Measurements from ENCODE around the gene NRP1.

NRP1 gene

DNA sequence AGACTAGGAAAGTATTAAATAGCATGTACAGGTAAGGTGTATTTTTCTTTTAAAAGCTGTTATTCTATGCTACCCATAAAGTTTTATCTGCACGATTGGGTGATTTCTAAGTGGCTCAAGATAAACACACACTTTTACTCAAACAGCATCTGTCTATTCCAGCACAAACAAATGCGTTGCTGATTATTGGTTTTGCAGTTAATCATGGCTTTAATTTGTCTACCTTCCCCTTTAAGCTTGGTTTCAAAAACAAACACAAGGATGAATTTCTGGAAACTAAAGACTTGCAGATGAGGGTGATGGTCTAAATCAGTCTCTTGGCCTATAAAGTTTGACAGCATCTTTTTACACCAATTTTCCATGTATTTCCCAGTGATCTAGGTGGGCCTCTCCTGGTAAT, 94.2 kb downstream of the NRP1 start:
- Mint-ChIP-seq H3K4me3 (no peak overlapping the region), H3K36me3 (no peaks in the 10 kb centered on the region), H3K27me3 (no peaks in the 10 kb centered on the region), H3K9me3 (ENCODE audit: low read depth) (no peaks in the 10 kb centered on the region), H3K4me1 (ENCODE audit: low read depth) (peaks cover 10% of the 10 kb centered on the region), H3K27ac (no peak overlapping the region)

DNA sequence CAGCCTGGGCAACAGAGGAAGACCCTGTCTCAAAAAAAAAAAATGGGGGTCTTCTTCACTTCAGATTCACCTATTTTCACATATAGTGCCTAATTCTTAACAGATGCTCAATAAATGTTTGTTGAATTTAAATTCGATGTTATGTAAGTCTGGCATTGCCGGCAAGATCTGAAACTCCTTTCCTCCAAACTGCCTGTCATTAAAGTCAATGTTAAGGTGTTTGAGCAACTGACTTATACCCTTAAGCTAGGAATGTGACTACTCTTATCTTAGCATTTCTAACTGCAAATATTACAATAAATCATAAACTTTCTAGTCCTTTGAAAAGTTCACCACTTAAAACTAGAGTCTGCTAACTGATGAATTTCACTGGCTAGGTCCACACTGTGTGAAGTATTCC, 95.2 kb downstream of the NRP1 start:
- Mint-ChIP-seq H3K27ac (no peak overlapping the region), H3K36me3 (no peaks in the 10 kb centered on the region), H3K9me3 (ENCODE audit: low read depth) (no peaks in the 10 kb centered on the region), H3K4me1 (ENCODE audit: low read depth) (peaks cover 3% of the 10 kb centered on the region), H3K4me3 (no peak overlapping the region), H3K27me3 (no peaks in the 10 kb centered on the region)

DNA sequence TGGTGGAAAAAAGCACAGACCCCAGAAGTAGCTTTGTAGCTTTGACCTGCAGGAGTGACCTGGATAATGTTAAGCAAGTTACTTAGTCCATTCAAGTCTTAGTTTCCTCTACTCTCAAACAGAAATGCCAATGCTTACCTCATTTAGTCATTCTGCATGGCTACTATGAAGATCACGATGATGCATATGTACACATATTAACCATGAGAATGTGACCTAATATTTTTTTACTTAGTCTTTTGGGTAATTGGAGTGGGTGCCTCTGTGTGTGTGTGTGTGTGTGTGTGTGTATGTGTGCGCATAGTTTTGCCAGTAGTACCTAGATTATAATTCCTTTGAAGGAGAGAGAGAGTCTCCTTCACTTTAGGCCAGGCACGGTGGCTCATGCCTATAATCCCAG, 95.8 kb downstream of the NRP1 start:
- Mint-ChIP-seq H3K27ac (no peak overlapping the region), H3K9me3 (ENCODE audit: low read depth) (no peaks in the 10 kb centered on the region), H3K27me3 (no peaks in the 10 kb centered on the region), H3K4me1 (ENCODE audit: low read depth) (no peaks in the 10 kb centered on the region), H3K36me3 (no peaks in the 10 kb centered on the region), H3K4me3 (no peak overlapping the region)

DNA sequence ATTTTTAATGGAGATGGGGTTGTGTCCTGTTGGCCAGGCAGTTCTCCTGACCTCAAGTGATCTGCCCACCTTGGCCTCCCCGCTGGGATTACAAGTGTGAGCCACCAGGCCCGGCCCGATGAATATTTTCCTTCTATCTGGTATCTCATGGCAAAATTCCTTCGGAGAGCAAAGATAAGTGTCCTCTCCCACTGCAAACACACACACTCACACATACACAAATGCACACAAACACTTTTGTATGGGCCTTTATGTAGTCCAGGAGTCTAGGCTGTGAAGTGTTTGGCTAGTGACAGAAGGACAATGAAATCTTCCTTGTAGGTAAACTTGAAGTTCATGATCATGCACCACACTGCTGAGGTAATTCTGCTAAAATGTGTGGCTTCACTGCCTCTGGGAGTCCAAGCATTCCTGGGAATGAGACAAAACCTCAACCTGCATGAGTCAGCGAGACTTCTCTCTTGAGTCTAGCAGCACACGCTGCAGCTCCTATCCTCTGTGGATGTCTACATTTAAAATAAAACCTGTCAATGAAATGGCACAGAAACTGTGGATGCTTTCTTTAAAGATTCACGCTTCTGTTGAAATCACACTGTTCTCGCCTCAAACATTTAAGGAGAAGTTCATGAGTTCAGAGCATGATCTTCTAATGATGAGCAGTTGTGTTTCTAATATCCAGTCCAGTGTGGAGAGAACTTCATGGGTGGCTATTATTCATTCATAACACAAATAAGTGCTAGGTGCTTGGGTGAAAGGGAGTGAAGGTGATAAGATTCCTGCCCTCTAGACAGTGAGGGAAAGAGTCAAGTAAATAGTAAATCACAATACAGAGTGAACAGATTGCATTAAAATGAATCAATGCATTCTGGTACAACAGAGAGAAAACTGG, 96.5 kb downstream of the NRP1 start:
- H3K36me3 Mint-ChIP-seq: no peaks in the 10 kb centered on the region
- no peaks in the 10 kb centered on the region for H3K9me3 Mint-ChIP-seq (ENCODE audit: low read depth)
- H3K4me1 Mint-ChIP-seq (ENCODE audit: low read depth): no peaks in the 10 kb centered on the region
- no peak overlapping the region for H3K27ac Mint-ChIP-seq
- no peaks in the 10 kb centered on the region for H3K27me3 Mint-ChIP-seq
- H3K4me3 Mint-ChIP-seq: no peak overlapping the region

DNA sequence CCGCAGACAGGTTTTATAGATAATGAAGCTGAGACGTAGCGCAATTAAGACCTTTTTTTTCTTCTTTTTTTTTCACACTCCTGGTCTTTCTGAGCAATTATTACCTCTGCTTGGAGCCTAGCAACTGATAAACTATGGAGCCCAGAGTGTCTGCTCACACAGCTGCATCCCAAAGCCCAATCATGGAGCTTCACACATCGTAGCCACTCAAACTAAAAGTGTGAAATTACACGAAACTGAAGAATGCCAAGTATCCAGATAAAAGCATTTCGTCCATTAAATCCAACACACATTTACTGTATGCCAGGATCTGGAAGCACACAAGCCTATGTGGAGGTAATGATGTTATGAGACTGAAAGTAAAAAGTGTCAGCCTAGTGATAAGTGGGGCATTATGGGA, 97.6 kb downstream of the NRP1 start:
- H3K27ac Mint-ChIP-seq: no peak overlapping the region
- no peaks in the 10 kb centered on the region for H3K4me1 Mint-ChIP-seq (ENCODE audit: low read depth)
- no peaks in the 10 kb centered on the region for H3K27me3 Mint-ChIP-seq
- H3K36me3 Mint-ChIP-seq: no peaks in the 10 kb centered on the region
- H3K9me3 Mint-ChIP-seq (ENCODE audit: low read depth): no peaks in the 10 kb centered on the region
- no peak overlapping the region for H3K4me3 Mint-ChIP-seq

DNA sequence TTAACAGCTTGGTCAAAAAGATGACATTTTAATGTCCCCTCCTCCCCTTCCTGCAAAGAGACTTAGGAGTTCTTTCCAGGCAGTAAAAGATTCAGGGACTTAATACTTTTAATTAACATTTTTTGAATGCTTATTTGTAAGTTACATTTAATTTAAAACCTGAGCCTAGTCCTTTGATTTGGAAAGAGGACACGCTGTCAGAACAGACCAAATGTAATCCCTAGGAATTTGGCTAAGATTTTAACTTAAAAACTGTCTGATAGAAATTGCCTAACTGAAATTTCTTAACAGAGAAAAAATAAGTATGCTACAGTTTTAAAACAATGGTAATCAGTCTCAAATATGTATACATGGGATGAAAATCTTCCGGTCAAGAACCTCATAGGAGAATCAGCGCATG, 98.5 kb downstream of the NRP1 start:
- H3K27ac Mint-ChIP-seq: no peak overlapping the region
- H3K4me3 Mint-ChIP-seq: no peak overlapping the region
- H3K27me3 Mint-ChIP-seq: no peaks in the 10 kb centered on the region
- H3K9me3 Mint-ChIP-seq (ENCODE audit: low read depth): no peaks in the 10 kb centered on the region
- H3K36me3 Mint-ChIP-seq: no peaks in the 10 kb centered on the region
- H3K4me1 Mint-ChIP-seq (ENCODE audit: low read depth): no peaks in the 10 kb centered on the region

DNA sequence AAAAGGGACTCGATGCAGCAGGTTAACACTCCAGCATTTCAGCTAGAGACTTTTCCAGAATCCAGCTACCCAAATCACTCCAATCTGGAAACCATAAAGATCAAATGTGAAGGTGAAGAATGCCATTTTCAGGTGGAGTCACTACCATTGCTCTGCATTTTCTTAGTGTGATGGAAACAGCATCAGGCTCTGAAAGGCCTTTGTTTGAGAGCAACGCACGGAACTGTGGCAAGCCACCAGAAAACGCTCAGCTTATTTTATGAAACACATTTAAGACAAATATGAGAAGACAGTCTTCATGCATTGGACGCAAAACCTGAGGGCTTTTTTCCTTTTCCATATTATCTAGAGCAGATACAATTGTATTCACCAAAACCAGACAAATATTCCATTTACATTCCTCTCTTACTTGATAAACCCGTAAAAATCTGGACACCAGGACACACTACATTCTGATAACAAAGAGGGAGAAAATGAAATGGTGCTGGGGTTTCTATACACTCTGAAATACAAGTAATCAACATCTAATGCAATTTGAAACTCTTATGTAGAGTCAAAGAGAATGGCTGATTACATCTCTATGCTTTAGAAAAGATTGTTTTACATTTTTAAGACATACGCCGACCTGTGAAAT, 99.1 kb downstream of the NRP1 start:
- Mint-ChIP-seq H3K4me3 (no peak overlapping the region), H3K9me3 (ENCODE audit: low read depth) (no peaks in the 10 kb centered on the region), H3K27ac (no peak overlapping the region), H3K4me1 (ENCODE audit: low read depth) (no peaks in the 10 kb centered on the region), H3K27me3 (no peaks in the 10 kb centered on the region), H3K36me3 (no peaks in the 10 kb centered on the region)

DNA sequence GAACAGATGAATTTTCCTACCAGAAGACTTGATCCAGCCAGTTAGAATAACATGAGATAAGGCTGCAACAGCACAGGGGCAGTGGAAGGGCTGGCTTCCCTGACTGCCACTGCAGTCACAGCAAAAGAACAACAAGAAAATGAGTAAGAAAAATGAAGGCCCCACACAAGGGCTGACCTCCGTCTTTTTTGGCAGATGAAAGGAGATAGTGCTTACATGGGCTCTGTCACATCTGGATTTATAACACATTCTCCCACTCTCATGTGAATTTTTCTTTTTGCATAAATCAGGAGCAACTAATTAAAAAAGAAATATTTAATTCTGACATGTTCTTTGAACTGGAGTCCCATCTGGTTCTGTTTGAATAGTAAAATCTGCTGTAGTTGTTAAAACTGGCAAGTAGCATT, 99.6 kb downstream of the NRP1 start:
- no peaks in the 10 kb centered on the region for H3K9me3 Mint-ChIP-seq (ENCODE audit: low read depth)
- H3K36me3 Mint-ChIP-seq: no peaks in the 10 kb centered on the region
- H3K27me3 Mint-ChIP-seq: no peaks in the 10 kb centered on the region
- H3K4me3 Mint-ChIP-seq: no peak overlapping the region
- no peak overlapping the region for H3K27ac Mint-ChIP-seq
- H3K4me1 Mint-ChIP-seq (ENCODE audit: low read depth): no peaks in the 10 kb centered on the region

DNA sequence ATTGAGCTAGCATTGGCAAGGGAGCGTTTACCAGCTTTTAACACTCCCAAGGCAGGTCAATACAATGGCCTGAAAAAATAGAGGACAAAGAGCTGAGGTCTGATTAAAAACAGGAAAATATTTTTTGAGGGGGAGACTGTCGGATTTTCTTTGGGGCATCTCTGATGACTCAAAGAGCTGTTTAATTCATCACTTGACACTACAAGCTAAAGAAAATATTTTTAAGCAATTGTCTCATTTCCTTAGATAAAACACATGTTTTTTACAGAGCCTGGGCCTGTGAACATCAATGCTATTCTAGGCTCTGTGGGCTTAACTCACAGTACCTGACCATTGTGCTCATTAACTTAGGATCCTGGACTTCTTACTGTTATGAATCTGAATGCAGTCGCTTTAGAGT, 100.8 kb downstream of the NRP1 start:
- Mint-ChIP-seq H3K4me1 (ENCODE audit: low read depth) (no peaks in the 10 kb centered on the region), H3K36me3 (no peaks in the 10 kb centered on the region), H3K4me3 (no peak overlapping the region), H3K27ac (no peak overlapping the region), H3K27me3 (no peaks in the 10 kb centered on the region), H3K9me3 (ENCODE audit: low read depth) (no peaks in the 10 kb centered on the region)

DNA sequence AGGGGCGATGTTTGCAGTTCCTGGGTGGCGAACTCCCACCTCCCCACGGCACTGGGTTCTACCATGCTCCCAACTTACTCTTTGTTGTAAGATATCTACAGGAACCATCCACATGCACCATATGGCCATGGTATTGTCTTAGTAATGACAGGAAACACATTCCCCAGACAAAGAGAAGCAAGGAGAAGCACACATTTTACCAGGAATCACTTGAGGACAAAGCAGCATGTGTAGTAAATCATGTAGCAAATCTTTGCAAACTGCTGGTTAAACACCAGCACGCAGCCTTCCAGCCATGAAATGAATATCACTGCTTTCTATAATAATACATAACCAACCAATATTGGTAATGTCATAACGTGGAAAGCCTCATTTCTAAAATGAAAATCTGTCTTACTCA, 101.2 kb downstream of the NRP1 start:
- H3K36me3 Mint-ChIP-seq: no peaks in the 10 kb centered on the region

DNA sequence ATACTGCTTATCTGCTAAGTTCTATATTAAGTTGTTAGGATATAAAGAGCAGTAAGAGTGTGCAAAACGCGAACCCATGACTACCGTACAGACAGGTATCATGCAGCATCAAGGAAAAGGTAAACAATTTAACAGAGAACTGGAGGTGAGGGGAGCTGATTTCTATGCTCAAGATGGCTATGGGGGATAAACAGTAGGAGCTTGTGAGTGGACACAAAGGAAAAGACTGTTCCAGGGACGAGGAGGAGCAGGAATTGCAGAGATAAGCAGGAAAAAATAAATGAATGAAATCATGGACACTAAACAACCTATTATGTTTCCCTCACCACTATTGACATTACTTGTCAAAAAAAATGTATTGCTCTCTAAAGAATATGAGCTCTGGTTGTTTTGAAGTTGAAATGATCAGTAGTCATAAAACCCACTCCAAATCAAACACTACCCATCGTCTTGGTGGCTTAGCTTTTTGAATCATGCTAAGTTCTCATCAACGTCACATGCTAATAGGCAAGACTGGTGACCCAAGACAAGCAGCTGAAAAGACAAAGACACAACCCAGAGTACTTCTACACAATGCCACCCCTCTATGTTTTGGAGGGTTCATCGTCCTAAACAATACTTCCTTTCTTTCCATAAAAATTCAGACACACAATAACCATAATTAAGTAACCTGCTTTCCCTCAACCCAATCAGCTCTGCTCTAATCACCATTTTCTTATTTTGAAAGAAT, 102.7 kb downstream of the NRP1 start:
- Mint-ChIP-seq H3K4me1 (ENCODE audit: low read depth) (no peaks in the 10 kb centered on the region), H3K4me3 (no peak overlapping the region), H3K27me3 (no peaks in the 10 kb centered on the region), H3K9me3 (ENCODE audit: low read depth) (no peaks in the 10 kb centered on the region), H3K27ac (no peak overlapping the region), H3K36me3 (no peaks in the 10 kb centered on the region)

More for the DNA sequence above, 101.2 kb downstream of the NRP1 start:
- Mint-ChIP-seq H3K27ac (no peak overlapping the region), H3K4me3 (no peak overlapping the region), H3K27me3 (no peaks in the 10 kb centered on the region), H3K9me3 (ENCODE audit: low read depth) (no peaks in the 10 kb centered on the region), H3K4me1 (ENCODE audit: low read depth) (no peaks in the 10 kb centered on the region)

DNA sequence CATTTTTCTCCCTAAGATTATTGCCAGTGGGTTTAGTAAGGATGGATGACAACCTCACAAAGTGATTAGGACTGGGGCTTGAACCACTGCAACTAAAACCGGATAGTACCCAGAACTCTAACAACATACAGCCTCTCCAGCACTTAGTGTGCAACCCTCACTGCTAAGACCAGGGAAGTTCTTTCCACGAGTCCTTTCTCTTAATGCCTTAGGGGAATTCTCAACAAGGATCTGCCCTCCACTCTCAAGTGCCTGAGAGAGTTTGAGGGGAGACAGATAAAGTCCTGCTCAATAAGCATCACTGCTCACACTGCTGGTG, 104.6 kb downstream of the NRP1 start:
- Mint-ChIP-seq H3K4me1 (ENCODE audit: low read depth) (no peaks in the 10 kb centered on the region), H3K9me3 (ENCODE audit: low read depth) (no peaks in the 10 kb centered on the region), H3K27ac (no peak overlapping the region), H3K36me3 (peaks cover 4% of the 10 kb centered on the region), H3K27me3 (no peaks in the 10 kb centered on the region), H3K4me3 (no peak overlapping the region)

DNA sequence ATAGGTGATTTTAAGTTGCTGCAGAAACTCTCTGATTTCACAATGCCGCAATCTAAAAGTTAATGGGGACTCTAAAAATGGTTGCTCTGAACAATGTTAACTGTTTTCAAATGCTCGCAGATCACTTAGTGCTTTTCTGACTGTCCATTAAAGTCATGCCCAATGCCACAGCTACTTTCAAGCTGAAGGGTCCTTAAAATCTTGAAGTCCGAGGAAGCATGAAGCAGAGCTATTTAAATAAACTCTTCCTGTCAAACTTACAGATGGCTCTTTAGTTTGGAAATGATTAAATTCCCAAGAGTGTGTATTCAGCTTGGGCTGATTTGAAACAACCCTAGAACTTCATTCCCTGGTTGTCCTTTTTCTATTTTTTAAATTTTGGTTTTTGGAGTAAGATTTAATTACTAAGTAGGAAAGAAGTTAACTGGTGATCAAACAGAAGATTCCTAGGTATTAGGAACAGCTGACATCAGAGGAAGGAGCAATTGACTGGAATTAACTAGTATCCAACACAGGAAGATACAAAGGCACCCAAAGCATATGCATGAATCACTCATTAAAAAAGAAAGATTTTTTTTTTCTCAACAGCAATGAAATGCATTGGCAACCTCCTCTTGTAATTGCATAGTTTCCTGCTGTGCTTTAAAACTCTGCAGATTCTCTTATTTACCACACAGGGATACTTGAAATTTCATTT, 105.1 kb downstream of the NRP1 start:
- Mint-ChIP-seq H3K27ac (no peak overlapping the region), H3K4me1 (ENCODE audit: low read depth) (no peaks in the 10 kb centered on the region), H3K27me3 (no peaks in the 10 kb centered on the region), H3K4me3 (no peak overlapping the region), H3K36me3 (peaks cover 4% of the 10 kb centered on the region), H3K9me3 (ENCODE audit: low read depth) (no peaks in the 10 kb centered on the region)

DNA sequence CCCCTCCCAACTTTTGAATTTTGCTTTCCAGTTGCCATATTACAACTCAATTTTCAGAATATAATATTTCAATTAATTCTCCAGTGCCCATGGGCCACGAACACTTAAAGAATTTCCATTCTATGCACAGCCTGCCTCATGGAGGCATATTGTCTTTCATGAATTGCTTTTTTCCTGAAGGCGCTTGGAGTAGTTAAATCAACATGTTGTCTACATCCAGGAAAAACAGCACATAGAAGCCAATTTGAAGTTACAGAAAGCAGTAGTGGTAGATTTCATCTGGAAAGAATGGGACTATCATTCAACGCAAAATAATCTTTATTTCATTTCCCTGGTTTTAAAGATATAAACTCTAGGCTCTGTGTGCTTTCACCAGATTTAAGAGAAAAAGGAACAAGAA, 106.0 kb downstream of the NRP1 start:
- Mint-ChIP-seq H3K4me1 (ENCODE audit: low read depth) (no peaks in the 10 kb centered on the region), H3K27ac (no peak overlapping the region), H3K4me3 (no peak overlapping the region), H3K27me3 (no peaks in the 10 kb centered on the region), H3K9me3 (ENCODE audit: low read depth) (no peaks in the 10 kb centered on the region), H3K36me3 (peaks cover 4% of the 10 kb centered on the region)

DNA sequence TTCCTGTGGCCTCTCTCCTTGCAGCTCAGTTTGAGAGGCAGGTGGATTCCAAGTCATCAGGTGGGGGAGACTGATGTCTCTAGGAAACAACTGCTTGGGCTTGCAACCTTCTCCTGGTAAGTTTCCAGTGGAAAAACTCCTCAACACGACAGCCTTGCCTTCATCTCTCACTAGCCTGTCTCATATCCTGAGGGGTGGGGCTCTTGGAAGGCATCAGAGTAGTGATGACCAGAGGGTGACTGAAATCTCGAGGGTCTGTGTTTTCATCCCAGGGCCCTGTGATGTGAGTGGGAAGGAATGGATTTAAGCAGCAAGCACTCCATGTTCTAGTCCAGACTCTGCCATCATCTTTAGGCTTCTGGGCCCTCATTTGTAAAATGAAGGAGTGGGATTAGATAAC, 107.0 kb downstream of the NRP1 start:
- no peaks in the 10 kb centered on the region for H3K9me3 Mint-ChIP-seq (ENCODE audit: low read depth)
- H3K4me3 Mint-ChIP-seq: no peak overlapping the region
- no peak overlapping the region for H3K27ac Mint-ChIP-seq
- no peaks in the 10 kb centered on the region for H3K4me1 Mint-ChIP-seq (ENCODE audit: low read depth)
- H3K36me3 Mint-ChIP-seq: peaks cover 4% of the 10 kb centered on the region
- no peaks in the 10 kb centered on the region for H3K27me3 Mint-ChIP-seq
